NCI-H446 treated with DMSO at 0.1 percent for 48 hours (cell line): ENCODE measurements around the gene AHCYL2.
A peak's percentile ranks its signal among the peaks of the same experiment; 100 is the strongest.
"Not testable (repeated sequence)": the region's sequence is repeated elsewhere in the genome, so short reads cannot be mapped to it uniquely, and the experiment has no call there.

Experiments used
- DNase-seq: peaks from one replicate; lab custom pipeline; 2025; lab: John Stamatoyannopoulos, UW

AHCYL2 gene

DNA sequence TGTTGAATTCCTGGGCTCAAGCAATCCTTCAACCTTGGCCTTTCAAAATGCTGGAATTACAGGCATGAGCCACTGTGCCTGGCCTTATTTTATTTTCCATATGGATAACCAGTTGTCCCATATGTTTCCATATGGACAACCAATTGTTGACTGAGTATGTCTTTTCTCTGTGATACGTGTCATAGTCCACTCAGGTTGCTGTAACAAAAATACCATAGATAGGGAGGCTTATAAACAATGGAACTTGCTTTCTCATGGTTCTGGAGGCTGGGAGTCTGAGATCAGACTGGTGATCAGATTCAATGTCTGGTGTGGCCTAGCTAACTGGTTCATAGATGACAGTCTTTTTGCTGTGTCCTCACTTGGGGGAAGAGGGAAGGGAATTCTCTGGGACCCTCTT lies 19.4 kb downstream of the AHCYL2 start:
- no peak for DNase-seq

DNA sequence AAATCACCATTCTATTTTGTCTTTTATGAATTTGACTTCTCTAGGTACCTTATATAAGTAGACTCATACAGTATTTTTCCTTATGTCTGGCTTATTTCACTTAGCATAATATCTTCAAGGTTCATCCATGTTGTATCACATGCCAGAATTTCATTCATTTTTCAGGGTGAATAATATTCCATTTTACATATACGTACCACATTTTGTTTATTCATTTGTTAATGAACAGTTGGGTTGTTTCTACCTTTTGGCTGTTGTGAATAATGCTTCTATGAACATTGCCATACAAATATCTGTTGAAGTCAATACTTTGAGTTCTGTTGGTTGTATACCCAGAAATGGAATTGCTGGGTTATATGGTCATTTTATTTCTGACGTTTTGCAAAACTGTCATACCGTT lies 20.7 kb downstream of the AHCYL2 start:
- DNase-seq, result no peak

DNA sequence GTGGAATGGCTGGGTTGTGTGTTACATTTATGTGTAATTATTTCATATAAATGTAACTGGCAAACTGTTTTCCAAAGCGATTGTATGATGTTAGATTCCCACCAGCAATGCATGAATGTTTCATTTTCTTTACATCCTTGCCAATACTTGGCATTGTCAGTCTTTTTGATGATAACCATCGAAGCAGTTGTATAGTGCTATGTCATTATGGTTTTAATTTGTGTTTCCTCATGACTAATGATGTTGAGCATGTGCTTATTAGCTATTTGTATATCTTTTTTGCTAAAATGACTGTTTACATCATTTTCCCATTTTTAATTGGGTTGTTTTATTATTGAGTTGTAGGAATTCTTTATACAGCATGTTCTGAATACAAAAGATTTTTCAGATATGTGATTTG lies 22.3 kb downstream of the AHCYL2 start:
- no peak for DNase-seq

DNA sequence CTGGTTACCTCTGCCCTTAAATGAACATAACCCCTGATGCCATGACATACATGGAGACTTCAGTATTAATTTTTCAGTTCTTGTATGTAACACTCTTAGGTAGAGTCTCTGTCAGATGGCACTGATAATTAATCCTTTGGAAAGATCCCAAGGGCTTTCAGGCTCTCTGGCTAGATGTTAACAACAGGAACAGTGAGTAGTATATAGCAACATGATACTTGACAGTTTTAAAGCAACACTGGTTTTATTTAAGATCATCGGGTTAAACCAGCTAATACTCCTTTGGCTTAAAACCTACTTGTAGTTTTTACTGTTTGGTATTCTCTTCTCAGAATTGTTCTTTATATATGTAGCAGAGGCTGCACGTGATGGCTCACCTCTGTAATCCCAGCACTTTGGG lies 27.3 kb downstream of the AHCYL2 start:
- peak; percentile 59 for DNase-seq

DNA sequence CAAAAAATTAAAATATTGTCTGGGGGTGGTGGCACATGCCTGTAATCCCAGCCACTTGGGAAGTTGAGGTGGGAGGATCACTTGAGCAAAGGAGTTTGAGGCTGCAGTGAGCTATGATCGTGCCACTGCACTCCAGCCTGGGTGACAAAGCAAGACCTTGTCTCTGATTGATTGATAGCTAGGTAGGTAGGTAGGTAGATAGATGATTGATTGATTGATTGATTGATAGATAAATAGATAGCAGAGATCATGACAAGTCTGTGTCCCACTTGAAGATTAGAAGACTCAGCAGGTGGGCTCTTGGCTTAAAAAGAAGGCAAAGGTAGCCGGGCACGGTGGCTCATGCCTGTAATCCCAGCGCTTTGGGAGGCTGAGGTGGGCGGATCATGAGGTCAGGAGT lies 27.8 kb downstream of the AHCYL2 start:
- DNase-seq, result not testable (repeated sequence)

DNA sequence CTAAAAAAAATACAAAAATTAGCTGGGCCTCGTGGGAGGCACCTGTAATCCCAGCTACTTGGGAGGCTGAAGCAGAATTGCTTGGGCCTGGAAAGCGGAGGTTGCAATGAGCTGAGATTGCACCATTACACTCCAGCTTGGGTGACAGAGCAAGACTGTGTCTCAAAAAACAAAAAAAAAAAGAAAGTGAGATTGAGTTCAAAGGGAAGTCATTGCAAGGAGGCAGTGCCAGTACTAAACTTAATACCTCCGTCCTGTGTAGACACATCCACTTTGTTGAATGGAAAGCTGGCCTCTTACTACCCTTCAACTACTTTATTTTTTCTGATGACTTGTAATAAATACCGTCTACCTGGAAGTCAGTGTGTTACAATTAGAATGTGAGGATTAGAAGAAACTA lies 31.0 kb downstream of the AHCYL2 start:
- no peak for DNase-seq

DNA sequence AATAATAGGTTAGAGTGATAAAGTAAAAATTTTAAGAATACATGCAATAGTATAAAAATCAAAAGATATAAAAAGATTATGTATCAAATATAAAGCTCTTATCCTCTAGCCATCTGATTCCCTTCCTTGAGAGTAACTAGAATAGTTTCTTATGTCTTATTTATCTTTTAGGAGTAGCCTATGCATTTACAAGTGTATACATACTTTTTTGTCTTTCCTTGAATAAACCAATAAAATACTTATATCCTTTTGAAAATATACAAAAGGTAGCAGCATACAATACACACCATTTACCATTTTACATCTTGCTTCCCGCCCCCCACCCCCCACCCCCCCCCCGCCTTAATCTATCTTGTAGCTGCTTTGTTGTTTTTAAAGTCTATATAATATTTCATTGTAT lies 31.4 kb downstream of the AHCYL2 start:
- DNase-seq, result no peak

DNA sequence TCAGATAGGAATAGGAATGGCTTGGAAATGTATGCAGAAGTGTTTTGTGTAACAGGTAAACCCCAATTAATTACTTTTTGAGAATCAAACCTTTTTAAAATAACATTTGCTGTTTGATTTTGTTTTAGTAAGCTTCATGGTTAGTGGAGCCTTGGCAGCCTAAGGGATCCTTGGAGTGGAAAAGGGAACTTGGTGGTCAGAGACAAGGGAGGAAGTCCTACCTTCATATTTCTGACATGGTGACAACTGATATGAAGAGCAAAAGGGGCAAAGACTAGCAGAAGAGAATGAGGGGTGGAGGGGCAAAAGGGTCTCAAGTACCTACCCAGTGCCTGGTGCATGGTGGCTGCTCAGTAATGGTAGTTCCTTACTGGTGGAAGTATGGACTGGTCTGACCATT lies 32.3 kb downstream of the AHCYL2 start:
- no peak for DNase-seq

DNA sequence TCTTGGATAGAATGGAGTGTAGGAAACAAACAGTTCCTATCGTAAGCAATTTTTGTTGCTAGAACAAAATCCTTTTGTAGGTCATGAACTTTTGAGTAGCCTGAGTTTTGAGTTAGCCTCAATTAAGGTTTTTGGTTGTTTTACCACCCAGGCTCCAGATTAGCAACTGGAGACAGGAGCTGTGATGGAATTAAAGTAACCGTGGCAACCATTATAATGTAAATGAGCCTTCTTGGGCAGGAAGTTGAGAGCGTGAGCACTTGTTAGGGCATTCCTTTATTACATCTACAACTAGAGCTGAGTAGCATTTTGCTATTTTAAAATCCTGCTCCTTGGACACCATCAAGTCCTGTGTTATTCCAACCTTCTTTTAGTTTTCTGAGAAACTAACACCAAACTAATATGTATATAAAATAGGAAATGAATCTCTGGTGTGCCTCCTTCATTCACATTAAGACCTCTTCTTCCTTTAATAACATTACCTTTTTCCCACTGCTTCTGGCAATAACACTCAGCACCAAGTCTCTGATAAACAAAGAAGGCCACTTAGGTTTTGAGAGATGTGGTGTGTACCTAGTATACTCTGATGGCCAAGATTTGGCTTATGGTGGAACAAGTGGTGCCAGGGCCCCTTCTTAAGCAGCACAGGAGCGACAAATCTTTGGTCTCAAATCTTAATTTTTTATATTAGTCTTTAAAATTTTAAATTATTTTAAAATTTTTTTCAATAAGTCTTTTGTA lies 34.0 kb downstream of the AHCYL2 start:
- DNase-seq, result no peak

DNA sequence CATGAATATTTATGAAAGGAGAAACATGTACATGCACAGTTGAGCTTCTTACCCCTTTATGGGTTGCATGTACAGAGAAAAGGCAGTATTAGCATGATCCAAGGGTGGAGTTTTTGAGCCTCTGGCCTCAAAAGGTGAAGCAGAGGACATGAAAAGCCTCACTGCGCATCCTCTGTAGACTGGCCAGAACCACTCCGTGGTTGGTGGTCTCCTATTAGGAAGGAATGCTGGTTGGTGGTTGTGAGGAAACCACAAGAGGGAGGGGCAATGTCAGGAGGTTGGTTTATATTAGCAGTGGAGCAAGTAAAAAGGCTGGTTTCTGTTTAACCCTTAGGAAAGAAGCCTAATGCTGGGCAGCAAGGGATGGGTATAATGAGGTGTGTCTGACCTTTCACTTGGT lies 37.5 kb downstream of the AHCYL2 start:
- DNase-seq, result no peak

DNA sequence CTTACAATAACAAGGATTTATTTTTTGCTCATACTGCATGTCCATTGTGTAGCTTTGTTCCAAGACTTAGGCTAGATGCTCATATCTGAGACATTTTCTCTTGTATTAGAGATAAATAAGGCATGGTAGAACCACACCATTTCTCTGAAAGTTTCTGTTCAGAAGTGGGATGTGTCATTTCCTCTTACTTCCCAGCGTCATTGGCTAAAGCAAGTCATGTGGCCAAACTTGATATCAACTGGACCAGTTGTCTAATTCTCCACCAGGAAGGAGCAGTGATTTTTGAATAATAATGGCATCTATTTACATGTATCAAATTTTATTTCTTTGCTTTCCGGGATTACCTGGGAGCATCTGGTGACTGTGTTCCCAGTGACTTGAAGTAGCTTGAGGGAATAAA lies 38.3 kb downstream of the AHCYL2 start:
- DNase-seq, result no peak

DNA sequence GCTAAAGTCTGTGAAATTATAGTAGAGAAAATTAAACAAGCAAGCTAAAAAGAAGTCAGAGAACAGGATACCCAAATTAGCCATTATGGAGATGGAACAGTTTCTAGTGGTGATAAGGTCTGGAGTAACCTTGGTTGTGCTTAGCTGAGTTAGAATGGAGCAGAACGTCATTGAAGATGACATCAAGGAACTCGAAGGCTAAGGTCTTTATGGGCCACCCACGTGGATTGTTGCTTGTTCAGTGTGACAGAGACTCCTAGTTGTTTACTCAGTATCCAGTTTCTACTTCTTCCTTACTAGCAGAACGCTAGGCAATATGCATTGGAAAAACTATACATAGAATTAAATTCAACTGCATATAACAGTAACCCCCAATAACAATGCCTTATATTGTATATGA lies 39.7 kb downstream of the AHCYL2 start:
- DNase-seq, result no peak

DNA sequence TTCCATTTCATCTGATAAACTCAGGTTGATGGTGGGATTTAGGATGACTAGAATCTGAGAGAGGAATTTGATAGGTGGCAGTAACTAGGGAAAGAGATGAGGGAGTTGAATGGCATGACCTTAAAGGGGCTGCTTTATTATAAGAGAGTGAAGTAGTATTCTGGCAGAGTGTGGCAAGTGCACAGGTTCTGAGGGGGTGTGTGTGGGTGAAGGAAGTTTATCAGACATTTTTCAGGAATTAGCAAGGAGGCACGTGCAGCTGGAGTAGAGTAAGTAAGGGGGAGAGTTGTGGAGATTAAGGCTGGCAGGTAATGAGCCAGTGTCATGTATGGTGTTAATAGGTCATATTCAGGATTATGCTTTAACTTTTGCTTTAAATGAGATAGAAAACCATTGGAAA lies 40.5 kb downstream of the AHCYL2 start:
- DNase-seq, result no peak

DNA sequence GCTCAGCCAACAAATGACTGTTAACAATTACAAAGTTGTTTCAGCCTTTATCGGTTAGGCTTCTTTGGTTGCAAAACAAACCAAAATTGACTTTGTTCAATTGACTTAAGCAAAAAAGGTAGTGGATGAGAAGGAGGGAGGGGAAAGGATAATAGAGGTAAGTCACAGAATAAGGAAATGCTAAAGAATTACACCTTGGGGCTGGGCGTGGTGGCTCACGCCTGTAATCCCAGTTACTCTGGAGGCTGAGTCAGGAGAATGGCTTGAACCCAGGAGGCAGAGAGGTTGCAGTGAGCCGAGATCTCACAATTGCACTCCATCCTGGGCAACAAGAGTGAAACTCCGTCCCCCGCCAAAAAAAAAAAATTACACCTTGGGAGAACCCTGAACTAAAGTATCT lies 41.4 kb downstream of the AHCYL2 start:
- no peak for DNase-seq

DNA sequence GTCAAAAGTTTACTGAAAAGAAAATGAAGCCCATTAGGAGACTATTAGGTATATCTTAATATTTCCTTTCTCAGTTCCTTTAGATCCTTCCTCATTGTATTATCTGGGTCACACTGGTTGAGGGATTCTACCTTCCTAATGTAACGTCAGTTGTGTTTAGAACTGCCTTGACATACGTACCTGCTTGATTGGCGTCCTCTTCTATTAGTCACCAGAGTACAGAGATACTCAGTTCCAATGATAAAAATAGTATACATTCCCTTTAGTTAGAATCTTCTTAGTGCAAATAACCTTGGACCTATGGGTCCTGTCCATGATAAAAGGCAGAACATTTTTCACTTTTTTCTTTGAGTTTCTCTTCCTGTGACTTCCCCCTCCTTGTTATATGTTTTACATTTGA lies 45.2 kb downstream of the AHCYL2 start:
- DNase-seq, result no peak

DNA sequence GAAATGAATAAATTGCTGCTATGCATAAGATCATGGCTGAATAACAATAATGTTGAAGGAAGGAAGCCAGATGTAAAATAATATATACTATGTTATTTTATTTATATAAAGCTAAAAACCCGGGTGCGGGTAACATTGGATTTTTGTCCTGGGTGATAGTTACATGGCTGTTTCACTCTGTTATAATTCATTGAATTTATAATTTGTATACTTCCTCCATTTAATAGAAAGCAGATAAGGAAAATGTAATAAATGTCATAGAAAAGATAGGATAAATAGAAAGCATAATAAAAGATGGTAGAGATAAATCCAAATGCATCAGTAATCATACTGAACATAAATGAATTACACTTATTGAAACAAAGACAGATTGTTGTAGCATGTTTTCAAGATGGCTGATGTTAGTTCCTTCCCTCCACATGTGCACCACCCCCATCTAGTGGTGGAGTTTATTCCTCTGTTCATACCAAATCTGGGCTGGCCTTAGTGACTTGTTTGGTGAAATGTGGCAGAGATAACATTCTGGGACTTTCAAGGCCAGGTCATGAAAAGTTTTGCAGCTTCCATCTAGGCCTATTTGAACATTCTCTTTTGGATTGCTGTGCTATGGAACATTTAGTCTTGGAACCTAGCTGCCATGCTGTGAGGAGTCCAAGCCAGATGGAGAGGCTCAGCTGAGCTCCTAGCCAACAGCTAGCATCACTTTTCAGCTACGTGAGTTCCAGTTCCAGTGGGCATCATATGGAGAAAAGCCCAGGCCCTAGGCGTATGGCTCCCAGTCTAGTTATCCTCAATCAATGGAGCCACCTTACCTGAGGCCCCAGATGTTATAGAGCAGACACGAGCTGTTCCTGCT lies 46.9 kb downstream of the AHCYL2 start:
- DNase-seq, result peak; percentile 4

DNA sequence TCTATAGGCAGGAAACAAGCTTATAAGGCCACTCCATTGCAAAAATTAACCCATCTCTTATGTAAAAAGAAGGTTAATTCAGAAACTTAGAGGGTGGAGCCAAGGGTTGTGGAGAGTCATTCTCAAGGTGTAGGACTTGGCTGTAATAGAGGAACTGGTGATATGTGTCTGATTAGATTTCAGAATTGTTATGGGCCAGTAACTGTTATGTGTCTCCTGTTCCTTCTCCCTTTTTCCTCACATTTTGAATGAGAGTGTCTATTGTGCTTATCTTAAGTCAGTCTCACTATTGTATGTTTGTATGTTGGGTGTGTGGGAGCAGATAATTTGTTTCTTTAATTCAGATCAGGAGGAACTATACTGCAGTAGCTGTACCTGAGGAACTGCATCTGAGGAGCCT lies 49.1 kb downstream of the AHCYL2 start:
- DNase-seq, result no peak

DNA sequence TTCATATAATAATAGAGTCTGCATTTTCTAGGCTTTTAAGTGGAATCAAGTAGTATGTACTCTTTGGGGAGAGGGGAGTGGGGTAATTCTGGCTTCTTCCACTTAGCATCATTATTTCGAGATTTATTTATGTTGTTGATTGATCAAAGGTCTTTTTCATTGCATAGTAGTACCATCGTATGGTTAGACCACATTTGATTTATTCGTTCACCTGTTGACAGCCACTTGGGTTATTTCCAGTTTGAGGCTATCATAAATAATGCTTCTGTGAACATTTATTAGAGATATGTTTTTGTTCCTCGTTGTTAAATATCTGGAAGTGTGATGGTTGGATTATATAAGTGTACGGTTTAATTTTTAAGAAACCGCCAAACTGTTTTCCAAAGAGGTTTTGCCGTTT lies 52.8 kb downstream of the AHCYL2 start:
- no peak for DNase-seq

DNA sequence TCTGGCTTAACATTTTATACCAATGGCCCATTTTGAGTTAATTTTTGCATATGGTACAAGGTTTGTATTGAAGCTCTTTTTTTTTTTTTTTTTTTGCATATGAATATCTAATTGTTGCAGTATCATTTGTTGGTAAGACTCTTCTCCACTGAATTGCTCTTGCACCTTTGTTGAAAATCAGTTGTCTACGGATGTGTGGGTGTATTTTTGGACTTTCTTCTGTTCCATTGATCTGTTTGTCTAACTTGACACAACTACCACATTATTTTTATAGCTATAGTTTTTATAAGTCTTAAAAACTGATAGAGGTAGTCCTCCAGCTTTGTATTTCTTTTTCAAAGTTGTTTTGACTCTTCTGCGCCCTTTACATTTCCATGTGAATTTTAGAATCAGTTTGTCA lies 53.9 kb downstream of the AHCYL2 start:
- DNase-seq, result no peak

DNA sequence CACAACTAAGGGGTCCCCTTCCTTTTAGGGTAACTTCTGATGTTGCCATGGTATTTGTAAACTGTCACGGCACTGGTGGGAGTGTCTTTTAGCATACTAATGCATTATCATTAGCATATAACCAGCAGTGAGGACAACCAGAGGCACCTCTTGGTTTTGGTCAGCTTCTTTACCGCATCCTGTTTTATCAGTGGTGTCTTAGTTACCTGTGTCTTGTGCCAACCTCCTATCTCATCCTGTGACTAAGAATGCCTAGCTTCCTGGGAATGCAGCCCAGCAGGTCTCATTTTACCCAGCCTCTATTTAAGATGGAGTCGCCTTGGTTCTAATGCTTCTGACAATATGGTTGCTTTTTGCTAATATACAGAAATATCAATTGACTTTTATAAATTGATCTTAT lies 54.9 kb downstream of the AHCYL2 start:
- DNase-seq, result no peak

DNA sequence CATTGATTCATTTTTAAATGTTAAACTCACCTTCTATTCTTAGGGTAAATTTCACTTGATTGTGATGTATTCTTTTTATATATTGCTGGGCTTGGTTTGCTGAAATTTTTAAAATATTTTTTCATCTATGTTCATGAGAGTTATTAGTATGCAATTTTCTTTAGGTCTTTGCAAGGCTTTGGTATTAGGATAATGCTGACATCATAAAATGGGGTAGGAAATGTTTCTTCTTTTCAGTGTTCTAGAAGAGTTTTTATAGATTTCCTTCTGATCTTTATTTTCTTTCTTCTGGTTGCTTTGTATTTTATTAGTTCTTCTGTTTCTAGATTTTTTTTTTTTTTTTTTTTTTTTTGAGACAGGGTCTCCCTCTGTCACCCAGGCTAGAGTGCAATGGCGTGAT lies 56.3 kb downstream of the AHCYL2 start:
- DNase-seq, result no peak

DNA sequence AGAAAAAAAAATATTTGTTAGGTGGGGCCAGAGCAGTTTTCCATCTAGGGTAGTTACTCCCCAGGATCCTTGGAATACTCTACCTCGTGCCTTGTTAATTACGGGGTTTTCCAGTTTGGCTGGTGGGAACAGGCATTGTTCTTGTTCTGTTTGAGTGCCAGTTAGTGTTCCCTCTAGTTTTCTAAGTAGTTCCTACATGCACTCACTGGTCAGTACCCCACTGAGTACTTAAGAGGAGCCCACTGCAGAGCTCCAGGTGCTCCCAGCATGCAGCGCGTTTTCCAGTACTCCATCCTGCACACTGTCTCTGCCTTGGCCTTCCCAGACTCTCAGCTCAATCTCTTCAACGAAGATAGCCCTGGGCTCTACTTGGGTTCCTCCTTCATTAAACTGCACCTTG lies 58.0 kb downstream of the AHCYL2 start:
- no peak for DNase-seq

DNA sequence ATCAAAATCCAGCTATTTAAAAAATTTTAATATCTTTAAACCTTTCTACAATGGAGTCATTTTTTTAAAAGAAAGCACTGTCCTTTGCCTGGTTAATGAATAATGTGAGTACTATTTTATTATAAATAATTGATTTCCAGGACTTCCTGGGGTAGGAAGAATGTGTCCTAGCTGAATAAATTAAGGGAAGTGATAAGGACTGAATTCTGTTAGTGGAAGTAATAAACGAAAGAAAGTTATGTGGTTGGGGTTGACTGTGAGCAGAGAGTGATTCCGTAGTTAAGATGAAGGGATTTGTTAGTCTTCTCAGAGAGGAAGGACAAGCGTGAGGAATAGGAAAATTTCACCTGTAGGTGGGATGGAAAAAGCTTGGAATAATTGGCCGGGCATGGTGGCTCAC lies 59.1 kb downstream of the AHCYL2 start:
- no peak for DNase-seq

DNA sequence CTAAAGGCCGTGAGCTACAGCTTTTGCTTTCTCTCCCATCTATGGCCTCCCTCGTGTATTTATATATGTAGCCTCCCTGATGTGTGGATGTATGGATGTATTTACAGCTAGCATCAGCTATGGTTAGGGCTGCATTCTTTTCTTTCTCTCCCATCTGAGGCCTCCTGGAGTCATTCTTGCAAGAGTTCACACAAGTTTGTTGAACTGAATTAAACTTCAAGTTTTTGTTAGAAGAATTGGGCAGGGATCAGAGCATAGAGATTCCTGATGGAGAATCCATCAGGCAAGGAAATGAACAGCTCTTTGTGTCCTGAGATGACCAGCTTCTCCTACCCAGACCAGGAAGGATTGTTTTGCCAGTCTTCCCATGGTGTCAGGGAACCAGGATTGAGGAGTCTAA lies 60.3 kb downstream of the AHCYL2 start:
- no peak for DNase-seq
